Measurements from ENCODE around the gene TICAM2.

The TICAM2 gene

DNA sequence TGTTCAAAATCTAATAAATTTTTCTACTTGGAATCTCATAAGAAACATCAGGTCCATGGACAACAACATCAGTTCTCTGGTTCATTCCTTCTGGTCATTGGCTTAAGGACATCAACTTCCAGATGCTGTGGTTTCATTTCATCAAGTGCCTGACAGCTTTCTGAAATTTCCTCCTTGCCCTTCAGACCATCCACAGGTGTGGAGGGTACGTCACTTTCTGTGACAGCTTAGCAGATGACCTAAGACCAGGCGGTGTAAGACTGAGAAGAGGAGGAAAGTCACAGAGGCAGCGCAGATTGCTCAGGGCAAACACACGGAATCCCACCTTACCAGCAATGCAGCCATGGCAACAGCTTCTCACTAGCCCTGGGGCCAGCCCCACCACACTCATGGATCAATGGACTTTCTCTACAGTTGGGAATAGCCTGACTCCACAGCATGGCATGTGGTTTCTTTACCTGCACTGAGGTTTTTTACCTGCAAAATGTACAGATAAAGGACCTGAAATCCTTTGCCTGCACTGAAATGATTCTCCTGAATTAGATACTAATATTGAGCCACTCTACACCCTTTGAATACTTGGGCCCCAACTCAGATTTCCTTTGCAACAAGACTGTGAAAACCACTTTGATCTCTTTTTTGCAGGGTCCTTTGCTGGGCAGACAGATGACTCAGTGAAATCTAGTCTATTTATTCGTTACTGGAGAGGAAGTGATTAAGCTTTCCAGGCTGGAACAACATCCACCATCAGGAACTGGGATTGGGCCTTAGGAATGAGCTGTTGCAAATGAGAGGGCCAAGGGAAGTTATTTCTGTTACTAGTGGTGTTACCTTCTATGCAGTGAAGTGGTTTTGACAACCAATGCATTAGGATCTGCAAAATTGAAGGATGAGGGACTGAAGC, 26.9 kb downstream of the TICAM2 start:
- TF ChIP-seq POLR2A (IDR thresholded peaks at IDR 0.05; ENCODE audit: extremely low read depth, insufficient read length) (no peak), MYC (IDR thresholded peaks at IDR 0.05; ENCODE audit: low read depth, low read length) (no peak)
- TF ChIP-seq, protein P1, sequence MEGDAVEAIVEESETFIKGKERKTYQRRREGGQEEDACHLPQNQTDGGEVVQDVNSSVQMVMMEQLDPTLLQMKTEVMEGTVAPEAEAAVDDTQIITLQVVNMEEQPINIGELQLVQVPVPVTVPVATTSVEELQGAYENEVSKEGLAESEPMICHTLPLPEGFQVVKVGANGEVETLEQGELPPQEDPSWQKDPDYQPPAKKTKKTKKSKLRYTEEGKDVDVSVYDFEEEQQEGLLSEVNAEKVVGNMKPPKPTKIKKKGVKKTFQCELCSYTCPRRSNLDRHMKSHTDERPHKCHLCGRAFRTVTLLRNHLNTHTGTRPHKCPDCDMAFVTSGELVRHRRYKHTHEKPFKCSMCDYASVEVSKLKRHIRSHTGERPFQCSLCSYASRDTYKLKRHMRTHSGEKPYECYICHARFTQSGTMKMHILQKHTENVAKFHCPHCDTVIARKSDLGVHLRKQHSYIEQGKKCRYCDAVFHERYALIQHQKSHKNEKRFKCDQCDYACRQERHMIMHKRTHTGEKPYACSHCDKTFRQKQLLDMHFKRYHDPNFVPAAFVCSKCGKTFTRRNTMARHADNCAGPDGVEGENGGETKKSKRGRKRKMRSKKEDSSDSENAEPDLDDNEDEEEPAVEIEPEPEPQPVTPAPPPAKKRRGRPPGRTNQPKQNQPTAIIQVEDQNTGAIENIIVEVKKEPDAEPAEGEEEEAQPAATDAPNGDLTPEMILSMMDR (IDR thresholded peaks at IDR 0.05; ENCODE audit: low read depth, low read length) = no peak
- TF ChIP-seq, protein P2, sequence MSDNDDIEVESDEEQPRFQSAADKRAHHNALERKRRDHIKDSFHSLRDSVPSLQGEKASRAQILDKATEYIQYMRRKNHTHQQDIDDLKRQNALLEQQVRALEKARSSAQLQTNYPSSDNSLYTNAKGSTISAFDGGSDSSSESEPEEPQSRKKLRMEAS (IDR thresholded peaks at IDR 0.05; ENCODE audit: low read depth, low read length) = no peak
- DNase-seq (ENCODE audit: low read depth) = no peak
- H3K4me3 ChIP-seq (ENCODE audit: low read depth, low read length) = no peak overlapping the region

- DNase-seq (ENCODE audit: low read depth) = no peak
- TF ChIP-seq, protein P2 (IDR thresholded peaks at IDR 0.05; ENCODE audit: low read depth, low read length) = no peak
- no peak for TF ChIP-seq MYC (IDR thresholded peaks at IDR 0.05; ENCODE audit: low read depth, low read length)
- no peak overlapping the region for H3K4me3 ChIP-seq (ENCODE audit: low read depth, low read length)
Measured at GRCh38 chr5:115573133-115573532, 29.1 kb downstream of the TICAM2 start.

GRCh38 chr5:115571441-115571878, 30.8 kb downstream of the TICAM2 start:
- TF ChIP-seq MYC (IDR thresholded peaks at IDR 0.05; ENCODE audit: low read depth, low read length) = no peak
- no peak for TF ChIP-seq POLR2A (IDR thresholded peaks at IDR 0.05; ENCODE audit: extremely low read depth, insufficient read length)
- TF ChIP-seq, protein P2 (IDR thresholded peaks at IDR 0.05; ENCODE audit: low read depth, low read length) = no peak
- TF ChIP-seq, protein P1 (IDR thresholded peaks at IDR 0.05; ENCODE audit: low read depth, low read length) = no peak
- no peak overlapping the region for H3K4me3 ChIP-seq (ENCODE audit: low read depth, low read length)
- no peak for DNase-seq (ENCODE audit: low read depth)

- DNase-seq (ENCODE audit: low read depth) = no peak
- no peak for TF ChIP-seq MYC (IDR thresholded peaks at IDR 0.05; ENCODE audit: low read depth, low read length)
- TF ChIP-seq, protein P2 (IDR thresholded peaks at IDR 0.05; ENCODE audit: low read depth, low read length) = no peak
- TF ChIP-seq, protein P1 (IDR thresholded peaks at IDR 0.05; ENCODE audit: low read depth, low read length) = no peak
- TF ChIP-seq POLR2A (IDR thresholded peaks at IDR 0.05; ENCODE audit: extremely low read depth, insufficient read length) = no peak
- no peak overlapping the region for H3K4me3 ChIP-seq (ENCODE audit: low read depth, low read length)
Measured at GRCh38 chr5:115568668-115569067, 33.6 kb downstream of the TICAM2 start.

DNA sequence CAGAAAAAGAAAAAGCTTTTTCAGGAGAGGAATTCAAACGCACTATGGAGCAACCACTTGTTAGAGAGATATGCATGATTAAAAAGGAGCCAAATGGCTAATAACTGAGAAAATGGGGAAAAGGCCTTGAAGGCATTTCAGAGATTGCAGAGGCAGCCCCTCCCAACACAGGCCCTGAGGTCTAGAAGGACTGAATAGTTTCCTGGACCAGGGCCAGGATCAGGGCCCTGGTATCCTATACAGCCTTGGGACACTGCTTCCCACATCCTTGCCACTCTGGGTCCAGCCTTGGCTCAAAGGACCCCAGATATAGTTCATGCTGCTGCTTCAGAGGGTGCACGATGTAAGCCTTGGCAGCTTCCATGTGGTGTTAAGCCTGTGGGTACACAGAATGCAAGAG, 37.0 kb downstream of the TICAM2 start:
- H3K4me3 ChIP-seq (ENCODE audit: low read depth, low read length) = no peak overlapping the region
- DNase-seq (ENCODE audit: low read depth) = no peak

DNA sequence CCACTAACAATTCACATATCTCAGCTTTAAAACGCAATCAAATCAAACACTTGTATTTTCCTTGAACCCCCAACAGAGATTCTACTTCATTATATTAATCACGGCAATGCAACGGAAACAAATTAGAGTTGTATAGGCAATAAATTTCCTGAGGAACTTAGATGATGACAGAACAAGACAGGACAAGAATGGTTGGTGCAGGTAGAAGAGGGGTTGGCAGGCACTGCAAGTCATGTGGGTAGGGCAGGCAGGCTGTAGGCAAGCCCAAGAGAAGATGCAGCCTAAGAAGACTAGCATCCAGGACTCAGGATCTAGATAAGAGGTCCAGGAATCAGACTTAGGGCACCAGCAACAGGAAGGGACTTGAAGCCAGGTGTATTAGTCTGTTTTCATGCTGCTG, 41.1 kb downstream of the TICAM2 start:
- DNase-seq (ENCODE audit: low read depth) = no peak
- H3K4me3 ChIP-seq (ENCODE audit: low read depth, low read length) = no peak overlapping the region
- TF ChIP-seq, protein P1 (IDR thresholded peaks at IDR 0.05; ENCODE audit: low read depth, low read length) = no peak
- TF ChIP-seq, protein P2 (IDR thresholded peaks at IDR 0.05; ENCODE audit: low read depth, low read length) = no peak
- TF ChIP-seq POLR2A (IDR thresholded peaks at IDR 0.05; ENCODE audit: extremely low read depth, insufficient read length) (no peak), MYC (IDR thresholded peaks at IDR 0.05; ENCODE audit: low read depth, low read length) (no peak)

More for the DNA sequence above, 37.0 kb downstream of the TICAM2 start:
- TF ChIP-seq, protein P1 (IDR thresholded peaks at IDR 0.05; ENCODE audit: low read depth, low read length) = no peak
- TF ChIP-seq MYC (IDR thresholded peaks at IDR 0.05; ENCODE audit: low read depth, low read length) = no peak
